Measurements from ENCODE around the gene FARP2.
A peak's percentile ranks its signal among the peaks of the same experiment; 100 is the strongest.

The FARP2 gene

DNA sequence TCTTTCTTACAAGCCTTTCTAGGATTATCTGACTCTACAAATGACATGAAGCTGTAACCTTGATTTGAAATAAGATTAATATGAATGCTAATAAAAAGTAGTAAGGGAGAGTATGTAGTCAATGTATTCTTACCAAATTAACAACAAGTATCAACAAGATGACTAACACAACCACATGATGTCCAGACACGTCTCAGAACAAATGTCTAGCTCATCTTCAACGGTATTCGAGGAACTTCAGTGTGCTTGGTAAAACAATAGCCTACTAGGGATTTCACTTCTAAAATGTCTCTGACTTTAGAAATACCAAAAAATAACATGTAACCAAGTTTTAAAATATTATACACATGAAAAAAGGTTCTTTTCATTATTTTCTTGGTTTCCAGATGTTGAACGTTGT, 44.0 kb upstream of the FARP2 start:
- DNase-seq (ENCODE audit: low read depth): no peak
- TF ChIP-seq, protein P1, sequence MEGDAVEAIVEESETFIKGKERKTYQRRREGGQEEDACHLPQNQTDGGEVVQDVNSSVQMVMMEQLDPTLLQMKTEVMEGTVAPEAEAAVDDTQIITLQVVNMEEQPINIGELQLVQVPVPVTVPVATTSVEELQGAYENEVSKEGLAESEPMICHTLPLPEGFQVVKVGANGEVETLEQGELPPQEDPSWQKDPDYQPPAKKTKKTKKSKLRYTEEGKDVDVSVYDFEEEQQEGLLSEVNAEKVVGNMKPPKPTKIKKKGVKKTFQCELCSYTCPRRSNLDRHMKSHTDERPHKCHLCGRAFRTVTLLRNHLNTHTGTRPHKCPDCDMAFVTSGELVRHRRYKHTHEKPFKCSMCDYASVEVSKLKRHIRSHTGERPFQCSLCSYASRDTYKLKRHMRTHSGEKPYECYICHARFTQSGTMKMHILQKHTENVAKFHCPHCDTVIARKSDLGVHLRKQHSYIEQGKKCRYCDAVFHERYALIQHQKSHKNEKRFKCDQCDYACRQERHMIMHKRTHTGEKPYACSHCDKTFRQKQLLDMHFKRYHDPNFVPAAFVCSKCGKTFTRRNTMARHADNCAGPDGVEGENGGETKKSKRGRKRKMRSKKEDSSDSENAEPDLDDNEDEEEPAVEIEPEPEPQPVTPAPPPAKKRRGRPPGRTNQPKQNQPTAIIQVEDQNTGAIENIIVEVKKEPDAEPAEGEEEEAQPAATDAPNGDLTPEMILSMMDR (IDR thresholded peaks at IDR 0.05; ENCODE audit: control insufficient read depth, extremely low read depth, insufficient read depth): no peak
- no peak overlapping the region for H3K4me3 ChIP-seq (ENCODE audit: low read depth, low read length)

DNA sequence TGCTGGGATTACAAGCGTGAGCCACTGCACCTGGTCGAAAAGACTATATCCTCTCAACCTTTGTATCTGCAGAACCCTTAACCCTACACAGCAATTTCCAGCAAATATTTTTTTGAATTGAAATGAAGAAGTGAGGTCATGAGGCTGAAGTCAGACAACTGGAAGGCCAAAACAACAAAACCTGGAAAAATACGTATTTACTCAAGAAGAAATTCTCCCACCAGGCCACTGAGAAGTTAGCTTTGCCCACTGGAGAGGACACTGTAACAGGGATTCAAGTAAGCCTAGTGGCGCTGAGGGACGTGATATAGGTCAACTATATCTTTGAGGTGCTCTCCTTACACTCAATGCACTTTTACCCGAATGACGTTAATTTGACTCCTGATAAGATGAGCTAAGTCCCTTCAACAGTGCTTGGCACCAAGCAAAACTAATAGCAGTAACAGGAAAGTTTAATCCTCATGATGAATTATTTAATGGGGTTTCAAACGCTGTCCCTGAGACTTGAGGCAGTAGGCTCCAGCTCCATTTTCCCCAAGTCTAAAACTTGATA, 42.5 kb upstream of the FARP2 start:
- TF ChIP-seq, protein P1 (IDR thresholded peaks at IDR 0.05; ENCODE audit: control insufficient read depth, extremely low read depth, insufficient read depth): no peak
- DNase-seq (ENCODE audit: low read depth): no peak
- H3K4me3 ChIP-seq (ENCODE audit: low read depth, low read length): peak overlapping the region; percentile 77

DNA sequence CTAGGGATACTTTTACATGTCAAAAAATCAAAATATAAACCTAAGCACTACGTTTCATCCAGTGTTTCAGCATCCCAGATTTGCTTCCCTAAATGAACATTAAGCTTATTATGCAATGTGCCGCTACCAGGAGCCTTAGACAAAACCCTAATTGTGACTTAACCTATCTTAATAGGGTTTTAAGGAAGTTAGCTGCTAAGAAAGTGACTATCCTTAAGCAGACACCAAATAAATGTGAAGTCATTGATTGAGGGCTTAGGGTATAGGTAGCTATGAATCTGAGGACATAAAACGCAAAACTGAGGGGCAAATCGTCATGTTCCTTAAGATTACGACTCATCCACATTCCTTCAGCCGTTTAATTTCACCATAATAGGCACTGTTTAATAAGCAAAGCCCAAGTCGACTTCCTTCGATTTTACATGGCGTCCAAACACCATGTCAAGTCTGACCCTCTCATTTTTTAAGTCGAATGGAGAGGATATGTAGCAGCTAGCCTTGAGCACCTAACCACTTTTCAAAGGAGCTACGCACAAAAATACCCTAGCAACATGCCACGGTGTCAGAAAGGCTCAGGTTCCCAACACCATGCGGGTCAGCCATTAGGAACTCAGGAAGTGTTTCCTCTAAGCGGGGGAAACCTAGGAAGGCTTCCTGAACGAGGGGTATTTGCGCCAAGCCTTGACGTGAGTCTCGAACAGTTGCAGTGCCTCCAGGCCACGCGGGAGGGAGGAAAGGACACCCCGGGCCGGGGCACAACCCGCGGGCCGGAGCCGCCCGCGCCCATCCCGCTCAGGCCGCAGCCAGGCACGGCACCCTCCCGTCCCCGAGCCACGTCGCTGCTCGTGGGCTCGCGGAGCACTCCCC, 41.6 kb upstream of the FARP2 start:
- TF ChIP-seq, protein P1 (IDR thresholded peaks at IDR 0.05; ENCODE audit: control insufficient read depth, extremely low read depth, insufficient read depth): no peak
- no peak for DNase-seq (ENCODE audit: low read depth)

DNA sequence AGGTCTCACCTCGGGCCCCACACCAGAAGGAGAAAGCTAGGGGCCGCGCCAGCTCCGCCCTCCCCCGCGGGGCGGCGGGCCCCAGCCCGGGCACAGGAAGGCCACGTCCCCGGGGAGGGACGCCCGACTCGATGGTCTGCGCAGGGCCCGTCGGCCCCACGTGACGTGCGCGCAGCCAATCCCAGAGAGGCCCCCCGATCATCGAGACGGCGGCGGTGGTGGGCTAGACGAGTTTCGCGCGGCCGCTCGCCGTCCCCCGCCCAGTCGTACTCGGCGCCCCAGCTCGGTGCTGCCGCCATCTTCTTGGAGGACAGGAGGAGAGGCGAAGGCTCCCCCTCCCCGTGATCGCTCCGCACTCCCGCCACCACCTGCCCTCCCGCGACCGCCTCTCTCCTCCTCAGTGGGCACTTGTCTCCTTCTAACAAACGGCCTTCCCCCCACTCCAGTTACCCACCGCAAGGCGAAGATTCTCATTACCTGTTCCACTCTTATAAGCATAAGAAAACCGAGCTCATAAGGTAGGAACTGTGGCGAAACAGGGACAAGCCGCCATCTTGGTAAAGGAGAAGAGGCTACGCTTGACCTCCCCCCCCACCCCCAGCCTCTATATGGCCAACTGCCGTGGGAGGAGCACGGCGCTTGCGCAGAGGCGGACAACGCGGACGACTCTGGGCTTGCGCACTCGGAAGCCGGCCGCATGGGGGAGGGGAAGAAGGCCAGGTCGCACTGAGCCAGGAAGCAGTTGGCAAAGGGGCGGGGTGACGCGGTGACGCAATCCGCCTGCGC, 40.8 kb upstream of the FARP2 start, which contains the start of gene HDLBP:
HDLBP (minus strand) TSS at position 580 of the 786 bp plus-strand sequence. CDS start 48,803 bp downstream, outside the sequence.
- DNase-seq (ENCODE audit: low read depth): peak; percentile 91
- H3K4me3 ChIP-seq (ENCODE audit: low read depth, low read length): peak within 1 kb of the TSS; percentile 77
- TF ChIP-seq, protein P1 (IDR thresholded peaks at IDR 0.05; ENCODE audit: control insufficient read depth, extremely low read depth, insufficient read depth): peak; percentile 66

More for the DNA sequence above, 41.6 kb upstream of the FARP2 start:
- H3K4me3 ChIP-seq (ENCODE audit: low read depth, low read length): peak overlapping the region; percentile 77

DNA sequence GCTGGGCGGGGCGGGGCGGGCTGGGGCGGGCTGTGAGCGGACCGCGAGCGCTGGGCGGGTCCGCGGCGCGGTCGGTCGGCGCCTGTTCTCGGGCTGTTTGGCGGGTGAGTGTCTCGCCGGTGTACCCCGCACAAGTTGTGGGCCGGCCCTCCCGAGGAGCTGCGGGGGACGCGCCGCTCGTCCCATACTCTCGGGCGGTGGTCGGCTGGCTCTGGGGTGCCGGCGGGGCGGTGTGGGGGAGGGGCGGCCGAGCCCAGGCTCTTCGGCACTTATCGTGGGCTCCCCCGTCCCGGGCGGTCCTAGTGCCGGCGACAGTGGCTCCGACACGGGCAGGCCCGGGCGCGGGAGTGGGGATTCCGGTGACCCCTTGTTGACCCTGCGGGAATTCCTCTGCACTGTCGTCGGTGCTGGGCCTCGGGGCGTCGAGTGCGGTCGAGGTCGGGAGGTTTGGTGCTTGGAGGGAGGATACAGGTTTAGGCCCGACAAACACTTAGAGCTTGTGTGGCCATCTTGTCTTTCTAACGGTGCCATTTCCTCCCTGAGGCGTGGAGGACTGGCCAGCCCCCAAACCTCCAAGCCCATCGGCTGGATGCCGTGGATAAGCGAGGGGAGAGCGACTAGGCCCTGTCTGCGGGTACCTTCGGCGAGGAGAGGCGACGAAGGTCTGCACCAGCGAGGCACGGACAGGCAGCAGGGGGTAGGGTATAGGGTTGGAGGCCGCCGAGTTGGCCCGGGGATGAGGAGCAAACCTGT, 40.0 kb upstream of the FARP2 start, which contains the start of gene SEPTIN2:
SEPTIN2 (plus strand) TSS at position 47 of the 753 bp plus-strand sequence. CDS start 8,308 bp downstream, outside the sequence.
- peak within 1 kb of the TSS; percentile 77 for H3K4me3 ChIP-seq (ENCODE audit: low read depth, low read length)

More for the DNA sequence above, 40.0 kb upstream of the FARP2 start, which contains the start of gene SEPTIN2:
- TF ChIP-seq, protein P1 (IDR thresholded peaks at IDR 0.05; ENCODE audit: control insufficient read depth, extremely low read depth, insufficient read depth): no peak
- no peak for DNase-seq (ENCODE audit: low read depth)

Data from LNCaP clone FGC (cell line).